Mucosa of stomach (tissue), 1 donor: Measurements from ENCODE around the gene RAB26.

Experiments
- H3K27me3 ChIP-seq: one replicate; pipeline ENCODE4 v1.7.0; 2013; ENCODE audit warnings: mild to moderate bottlenecking, low read length; ENCODE audit not compliant: control insufficient read depth, insufficient read depth
- H3K36me3 ChIP-seq: one replicate; pipeline ENCODE4 v1.7.0; 2013; ENCODE audit warnings: low read length; ENCODE audit not compliant: control insufficient read depth, insufficient read depth
- H3K4me1 ChIP-seq: one replicate; pipeline ENCODE4 v1.7.0; 2013; ENCODE audit warnings: mild to moderate bottlenecking, low read length; ENCODE audit not compliant: control insufficient read depth, insufficient read depth
- H3K4me3 ChIP-seq: one replicate; pipeline ENCODE4 v1.7.0; 2013; ENCODE audit warnings: low read length
- H3K9ac ChIP-seq: one replicate; pipeline ENCODE4 v1.7.0; 2013; ENCODE audit warnings: mild to moderate bottlenecking, low read length, moderate library complexity
- H3K9me3 ChIP-seq: one replicate; pipeline ENCODE4 v1.7.0; 2013; ENCODE audit warnings: mild to moderate bottlenecking, low read length, moderate library complexity; ENCODE audit not compliant: control insufficient read depth
- donor health status: Pancreatic carcinoma.

The RAB26 gene

DNA sequence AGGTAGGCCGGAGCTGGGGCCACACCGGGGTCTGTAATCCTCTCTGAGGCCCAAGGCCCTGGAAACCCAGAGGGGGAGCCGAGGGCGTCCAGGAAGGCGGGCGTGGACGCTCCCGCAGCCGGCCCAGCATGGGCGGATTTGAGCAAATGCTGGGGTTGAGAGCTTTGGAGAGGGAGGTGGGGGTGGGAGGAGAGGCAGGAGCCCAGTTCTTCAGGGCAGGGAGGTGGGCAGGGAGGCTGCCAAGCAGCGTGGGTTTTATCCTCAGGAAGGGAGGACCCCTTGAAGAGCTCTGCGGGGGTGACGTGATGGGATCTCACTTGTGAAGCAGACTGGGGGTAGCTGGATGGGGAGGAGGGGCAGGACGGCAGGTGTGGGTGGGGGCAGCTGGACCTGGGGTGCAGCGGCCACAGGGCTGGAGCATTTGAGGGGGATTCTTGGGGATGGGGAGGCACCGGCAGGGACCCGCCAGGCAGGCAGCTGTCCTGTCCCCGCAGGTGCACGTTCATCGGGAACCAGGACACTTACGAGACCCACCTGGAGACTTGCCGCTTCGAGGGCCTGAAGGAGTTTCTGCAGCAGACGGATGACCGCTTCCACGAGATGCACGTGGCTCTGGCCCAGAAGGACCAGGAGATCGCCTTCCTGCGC, 24.4 kb downstream of the RAB26 start:
- Histone ChIP-seq H3K36me3 (peaks cover 9% of the 10 kb centered on the region), H3K4me1 (peaks cover 7% of the 10 kb centered on the region), H3K27me3 (no peaks in the 10 kb centered on the region)

DNA sequence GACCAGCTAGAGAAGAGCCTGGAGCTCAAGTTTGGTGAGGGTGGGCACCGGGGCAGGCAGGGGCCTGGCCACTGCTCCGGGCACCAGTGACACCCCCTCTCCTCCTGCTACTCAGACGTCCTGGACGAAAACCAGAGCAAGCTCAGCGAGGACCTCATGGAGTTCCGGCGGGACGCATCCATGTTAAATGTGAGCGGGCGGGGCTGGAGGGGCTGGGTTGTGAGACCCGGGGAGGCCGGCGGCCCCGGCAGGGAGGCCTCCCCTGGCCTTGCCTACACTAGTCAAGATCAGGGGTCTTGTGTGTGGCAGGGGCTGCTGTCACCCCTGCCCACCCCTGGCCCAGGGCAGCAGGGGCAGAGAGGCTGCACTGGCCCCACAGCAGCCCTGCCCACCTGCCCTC, 24.9 kb downstream of the RAB26 start:
- Histone ChIP-seq H3K9ac (no peak overlapping the region), H3K36me3 (peaks cover 6% of the 10 kb centered on the region), H3K9me3 (no peaks in the 10 kb centered on the region), H3K4me3 (no peak overlapping the region), H3K4me1 (peaks cover 7% of the 10 kb centered on the region), H3K27me3 (no peaks in the 10 kb centered on the region)

More for the DNA sequence above, 24.4 kb downstream of the RAB26 start:
- Histone ChIP-seq H3K9ac (no peak overlapping the region), H3K9me3 (no peaks in the 10 kb centered on the region), H3K4me3 (no peak overlapping the region)

DNA sequence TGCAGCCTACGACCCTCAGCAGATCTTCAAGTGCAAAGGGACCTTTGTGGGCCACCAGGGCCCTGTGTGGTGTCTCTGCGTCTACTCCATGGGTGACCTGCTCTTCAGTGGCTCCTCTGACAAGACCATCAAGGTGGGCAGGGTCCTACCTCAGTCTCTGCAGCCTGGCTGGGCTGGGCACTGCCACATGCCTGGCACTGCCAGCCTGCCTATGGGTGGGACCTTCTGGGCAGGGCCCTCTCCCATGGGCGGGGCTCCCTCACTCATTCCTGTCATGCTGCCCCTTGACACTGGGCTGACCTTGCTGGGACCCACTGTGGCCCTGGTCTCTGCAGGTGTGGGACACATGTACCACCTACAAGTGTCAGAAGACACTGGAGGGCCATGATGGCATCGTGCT, 25.5 kb downstream of the RAB26 start:
- H3K27me3 ChIP-seq = no peaks in the 10 kb centered on the region
- H3K4me1 ChIP-seq = peaks cover 7% of the 10 kb centered on the region
- peaks cover 6% of the 10 kb centered on the region for H3K36me3 ChIP-seq
- no peaks in the 10 kb centered on the region for H3K9me3 ChIP-seq
- H3K9ac ChIP-seq = no peak overlapping the region
- H3K4me3 ChIP-seq = no peak overlapping the region

DNA sequence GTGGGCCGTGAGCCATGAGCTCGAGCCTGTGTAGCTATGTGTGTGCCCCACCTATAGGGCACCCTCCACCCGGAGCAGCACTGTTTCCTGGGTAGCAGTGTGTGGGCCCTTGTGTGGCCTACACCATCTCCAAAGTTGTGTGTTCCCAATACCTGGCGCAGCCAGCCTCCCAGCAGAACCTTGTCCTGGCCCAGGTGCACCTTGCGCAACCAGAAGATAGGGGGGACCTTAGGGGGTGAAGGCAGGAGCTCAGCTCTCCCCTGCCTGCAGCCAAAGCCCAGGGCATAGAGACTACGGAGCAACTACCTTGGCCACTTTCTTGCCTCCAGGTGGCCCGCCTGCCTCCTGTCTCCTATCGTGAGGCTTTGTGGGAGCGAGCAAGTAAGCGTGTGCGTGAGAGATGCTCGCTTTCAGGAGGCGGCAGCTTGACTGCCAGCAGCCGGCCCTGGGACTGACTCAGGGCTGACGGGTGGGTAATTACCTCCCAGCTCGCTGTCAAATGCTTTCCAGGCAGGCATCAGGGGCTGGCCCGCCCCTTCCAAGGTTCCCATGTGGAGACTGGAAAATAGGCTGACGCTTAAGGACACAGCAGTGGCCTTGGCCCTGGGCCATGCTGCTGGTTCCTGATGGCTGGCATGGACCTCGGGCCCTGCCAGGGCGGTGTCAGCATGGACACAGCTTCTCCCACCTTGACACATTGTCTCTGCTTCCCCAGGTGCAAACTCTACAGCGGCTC, 26.1 kb downstream of the RAB26 start:
- Histone ChIP-seq H3K27me3 (no peaks in the 10 kb centered on the region), H3K4me3 (no peak overlapping the region), H3K36me3 (peaks cover 6% of the 10 kb centered on the region), H3K9me3 (no peaks in the 10 kb centered on the region), H3K9ac (no peak overlapping the region), H3K4me1 (peaks cover 7% of the 10 kb centered on the region)

DNA sequence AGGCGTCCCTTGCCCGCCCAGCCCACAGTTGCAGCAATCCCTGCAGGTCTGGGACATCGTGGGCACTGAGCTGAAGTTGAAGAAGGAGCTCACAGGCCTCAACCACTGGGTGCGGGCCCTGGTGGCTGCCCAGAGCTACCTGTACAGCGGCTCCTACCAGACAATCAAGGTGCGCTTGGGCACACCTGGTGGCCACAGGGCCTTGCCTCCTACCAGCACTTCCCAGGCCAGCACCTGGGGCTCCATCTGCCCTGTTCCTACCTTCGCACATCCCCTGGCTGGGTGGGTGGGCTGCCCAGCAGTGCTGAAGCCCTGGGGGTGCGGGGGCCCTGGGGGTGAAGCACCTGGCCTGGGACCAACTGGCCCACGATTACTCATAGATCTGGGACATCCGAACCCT, 27.0 kb downstream of the RAB26 start:
- peaks cover 6% of the 10 kb centered on the region for H3K36me3 ChIP-seq
- H3K9ac ChIP-seq = no peak overlapping the region
- H3K4me1 ChIP-seq = peaks cover 7% of the 10 kb centered on the region
- no peaks in the 10 kb centered on the region for H3K9me3 ChIP-seq
- H3K27me3 ChIP-seq = no peaks in the 10 kb centered on the region
- no peak overlapping the region for H3K4me3 ChIP-seq

DNA sequence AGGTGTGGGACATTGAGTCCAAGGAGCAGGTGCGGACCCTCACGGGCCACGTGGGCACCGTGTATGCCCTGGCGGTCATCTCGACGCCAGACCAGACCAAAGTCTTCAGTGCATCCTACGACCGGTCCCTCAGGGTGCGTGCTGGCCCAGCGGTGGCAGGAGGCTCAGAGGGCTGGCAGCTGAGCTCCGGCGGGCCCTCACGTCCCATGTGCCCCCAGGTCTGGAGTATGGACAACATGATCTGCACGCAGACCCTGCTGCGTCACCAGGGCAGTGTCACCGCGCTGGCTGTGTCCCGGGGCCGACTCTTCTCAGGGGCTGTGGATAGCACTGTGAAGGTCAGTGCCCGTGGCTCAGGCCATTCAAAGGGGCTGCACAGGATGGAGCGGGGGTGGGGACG, 27.6 kb downstream of the RAB26 start:
- Histone ChIP-seq H3K4me3 (no peak overlapping the region), H3K9me3 (no peaks in the 10 kb centered on the region), H3K9ac (no peak overlapping the region), H3K27me3 (no peaks in the 10 kb centered on the region), H3K4me1 (peaks cover 7% of the 10 kb centered on the region), H3K36me3 (peaks cover 6% of the 10 kb centered on the region)

DNA sequence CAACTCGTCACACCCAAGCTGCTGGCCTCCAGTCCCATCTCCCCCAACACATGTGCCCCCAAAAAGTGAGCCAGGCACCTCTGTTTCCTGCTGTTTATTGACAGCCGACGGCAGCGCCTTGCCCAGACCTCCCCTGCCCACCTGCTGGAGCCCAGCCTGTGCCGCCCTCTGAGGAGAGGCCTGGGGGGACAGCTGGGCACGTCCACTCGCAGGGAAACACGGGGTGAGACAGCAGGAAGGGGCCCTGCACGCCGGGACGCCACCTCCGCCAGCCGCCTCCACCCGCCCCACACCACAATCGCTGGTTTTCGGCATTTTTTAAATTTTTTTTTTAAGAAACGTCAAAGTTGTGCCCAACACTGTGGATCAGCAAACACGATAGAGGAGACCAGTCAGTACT, 28.7 kb downstream of the RAB26 start:
- Histone ChIP-seq H3K4me1 (peaks cover 7% of the 10 kb centered on the region), H3K4me3 (no peak overlapping the region), H3K9me3 (no peaks in the 10 kb centered on the region), H3K27me3 (no peaks in the 10 kb centered on the region), H3K36me3 (peaks cover 6% of the 10 kb centered on the region), H3K9ac (no peak overlapping the region)

DNA sequence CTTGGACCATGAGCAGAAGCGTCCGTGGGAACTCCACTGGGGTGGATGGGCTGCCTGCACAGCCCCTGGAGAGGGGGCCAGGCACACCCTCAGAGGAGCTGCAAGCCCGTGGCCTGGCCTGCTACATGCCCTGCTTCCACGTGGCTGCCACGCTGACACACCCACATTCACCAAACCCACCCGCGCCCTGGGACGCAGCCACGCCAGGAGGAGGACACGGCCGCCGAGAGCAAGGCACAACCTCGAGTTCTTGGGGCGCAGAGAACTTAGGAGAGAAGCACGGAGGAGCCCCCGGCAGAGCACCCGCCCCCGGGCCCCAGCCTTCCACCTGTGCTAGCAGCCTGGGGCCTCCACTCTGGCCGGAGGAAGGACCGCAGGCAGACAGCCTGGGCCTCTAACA, 29.1 kb downstream of the RAB26 start:
- H3K27me3 ChIP-seq = no peaks in the 10 kb centered on the region
- H3K9me3 ChIP-seq = no peaks in the 10 kb centered on the region
- H3K4me1 ChIP-seq = peaks cover 7% of the 10 kb centered on the region
- no peak overlapping the region for H3K4me3 ChIP-seq
- H3K9ac ChIP-seq = no peak overlapping the region
- peaks cover 6% of the 10 kb centered on the region for H3K36me3 ChIP-seq

DNA sequence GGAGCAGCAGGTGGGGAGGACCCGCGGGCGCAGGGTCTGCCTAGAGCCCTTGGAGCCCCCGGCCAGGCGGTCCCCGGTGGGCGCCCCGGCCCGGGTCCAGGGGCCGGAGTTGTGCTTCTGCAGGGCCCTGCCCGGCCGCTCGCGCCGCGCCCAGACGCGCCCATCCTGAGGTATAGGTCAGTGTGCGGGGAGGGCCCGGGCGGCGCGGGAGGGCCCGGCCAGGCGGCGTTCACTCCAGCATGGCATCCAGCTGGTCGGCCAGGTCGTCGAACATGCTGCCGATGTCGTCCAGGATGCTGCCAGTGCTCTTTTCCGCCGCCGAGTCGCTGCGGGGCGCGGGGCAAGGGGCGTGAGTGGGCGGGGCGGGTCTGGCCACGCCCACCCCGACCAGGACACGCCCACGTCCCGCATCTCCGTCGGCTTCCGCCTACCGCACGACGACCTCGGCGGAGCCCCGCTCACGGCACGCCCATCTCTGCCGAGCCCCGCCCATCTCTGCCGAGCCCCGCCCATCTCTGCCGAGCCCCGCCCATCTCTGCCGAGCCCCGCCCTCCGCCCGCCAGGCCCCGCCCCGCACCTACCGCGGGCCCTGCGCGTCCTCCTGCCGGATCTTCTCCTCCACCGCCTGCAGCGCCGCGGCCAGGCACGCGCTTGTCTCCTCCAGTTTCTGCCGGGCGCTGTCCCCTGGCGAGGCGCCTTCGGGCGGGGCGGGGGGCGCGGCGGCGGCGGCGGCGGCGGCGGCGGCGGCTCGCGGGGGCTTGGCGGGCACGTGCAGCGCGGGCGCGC, 30.1 kb downstream of the RAB26 start:
- no peak overlapping the region for H3K9ac ChIP-seq
- peaks cover 6% of the 10 kb centered on the region for H3K36me3 ChIP-seq
- H3K4me3 ChIP-seq = no peak overlapping the region
- H3K27me3 ChIP-seq = no peaks in the 10 kb centered on the region
- no peaks in the 10 kb centered on the region for H3K4me1 ChIP-seq
- H3K9me3 ChIP-seq = no peaks in the 10 kb centered on the region

DNA sequence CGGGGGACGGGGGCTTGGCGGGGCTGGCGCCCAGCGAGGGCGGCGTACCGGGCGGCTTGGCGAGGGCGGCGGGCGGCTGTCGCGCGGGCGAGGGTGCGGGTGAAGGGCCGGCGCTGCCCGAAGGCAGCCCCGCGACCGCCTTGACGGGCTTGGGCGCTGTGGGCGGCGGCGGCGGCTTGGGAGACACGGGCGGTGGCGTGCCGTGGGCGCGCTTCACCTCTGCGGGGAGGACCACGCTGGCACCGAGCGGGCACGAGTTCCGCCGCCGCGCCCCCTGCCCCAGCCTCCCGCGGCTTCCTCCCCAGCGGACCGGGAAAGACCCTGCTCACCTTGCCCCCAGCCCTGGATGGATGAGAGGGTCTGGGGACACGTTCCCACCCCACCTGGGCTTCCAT, 30.7 kb downstream of the RAB26 start:
- H3K27me3 ChIP-seq = no peaks in the 10 kb centered on the region
- no peak overlapping the region for H3K4me3 ChIP-seq
- H3K36me3 ChIP-seq = peaks cover 2% of the 10 kb centered on the region
- no peaks in the 10 kb centered on the region for H3K9me3 ChIP-seq
- H3K4me1 ChIP-seq = no peaks in the 10 kb centered on the region
- no peak overlapping the region for H3K9ac ChIP-seq

DNA sequence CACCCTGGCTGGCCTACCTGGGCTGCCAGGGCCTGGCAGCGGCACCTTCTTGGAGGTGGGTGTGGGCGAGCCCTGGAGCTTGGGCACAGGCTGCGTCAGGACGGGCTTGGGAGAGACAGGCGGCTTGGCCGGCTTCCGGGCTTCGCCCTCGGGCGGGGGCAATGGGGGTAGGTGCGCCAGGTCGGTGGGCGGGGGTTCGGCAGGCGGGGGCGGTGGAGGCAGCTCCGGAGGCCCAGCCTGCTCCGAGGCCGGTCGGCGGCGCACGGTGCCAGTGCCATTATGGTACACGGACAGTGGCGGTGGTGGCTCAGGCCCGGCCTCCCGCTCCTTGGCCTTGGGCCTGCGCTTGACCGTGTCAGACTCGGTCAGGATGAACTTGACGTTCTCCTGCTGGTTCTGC, 31.2 kb downstream of the RAB26 start:
- no peaks in the 10 kb centered on the region for H3K36me3 ChIP-seq
- H3K4me1 ChIP-seq = no peaks in the 10 kb centered on the region
- no peak overlapping the region for H3K9ac ChIP-seq
- no peak overlapping the region for H3K4me3 ChIP-seq
- no peaks in the 10 kb centered on the region for H3K9me3 ChIP-seq
- no peaks in the 10 kb centered on the region for H3K27me3 ChIP-seq

DNA sequence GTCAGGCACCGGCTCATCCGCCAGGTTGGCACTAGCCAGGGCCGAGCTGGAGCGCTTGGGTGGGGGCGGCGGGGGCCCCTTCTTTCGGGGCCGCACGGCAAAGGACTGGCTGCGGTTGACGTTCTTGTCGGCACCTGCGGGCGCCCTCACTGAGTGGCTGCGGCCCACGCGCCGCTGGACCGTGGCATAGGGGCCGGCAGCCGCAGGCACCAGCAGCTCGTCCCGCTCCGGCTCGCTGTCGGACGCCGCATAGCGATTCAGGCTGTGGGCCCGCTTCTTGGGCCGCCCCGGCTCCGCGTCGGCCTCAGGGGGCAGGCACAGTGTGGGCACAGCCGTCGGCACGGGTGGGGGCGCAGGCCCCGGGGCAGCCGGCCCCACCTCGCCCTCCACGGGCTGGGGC, 32.0 kb downstream of the RAB26 start:
- no peak overlapping the region for H3K9ac ChIP-seq
- no peaks in the 10 kb centered on the region for H3K9me3 ChIP-seq

More for the DNA sequence above, 32.0 kb downstream of the RAB26 start:
- Histone ChIP-seq H3K27me3 (no peaks in the 10 kb centered on the region), H3K36me3 (no peaks in the 10 kb centered on the region), H3K4me1 (no peaks in the 10 kb centered on the region), H3K4me3 (no peak overlapping the region)
